ENCODE results near the gene NIPAL4.

NIPAL4 gene

GRCh38 chr5:157516626-157517325, 56.8 kb downstream of the NIPAL4 start:
- peak; percentile 63 for DNase-seq (ENCODE audit: low read depth)

GRCh38 chr5:157518963-157519362, 59.0 kb downstream of the NIPAL4 start:
- DNase-seq (ENCODE audit: low read depth) = no peak

- DNase-seq (ENCODE audit: low read depth) = no peak
These were observed 59.7 kb downstream of the NIPAL4 start for GRCh38 chr5:157519579-157520253.

GRCh38 chr5:157520911-157521703, 61.1 kb downstream of the NIPAL4 start:
- DNase-seq (ENCODE audit: low read depth) = no peak

- DNase-seq (ENCODE audit: low read depth) = no peak
These were observed 61.7 kb downstream of the NIPAL4 start for GRCh38 chr5:157521704-157522029.

- no peak for DNase-seq (ENCODE audit: low read depth)
These were observed 64.0 kb downstream of the NIPAL4 start for GRCh38 chr5:157523976-157524375.

Measured in HS-5 (cell line).